Stimulated activated CD4-positive, alpha-beta T cell treated with anti-CD3 and anti-CD28 coated beads, TNF-alpha, amount 100 ng/mL, for 1 hour (primary cell): ENCODE data around the gene DSCAML1.

Experiments used
- DNase-seq, 3 donors: peaks; one replicate each; pipeline ENCODE4 v3.0.0-alpha.2; 2020; ENCODE audit warnings: low read depth in 3 of 3, low spot score in 1 of 3

The DSCAML1 gene

DNA sequence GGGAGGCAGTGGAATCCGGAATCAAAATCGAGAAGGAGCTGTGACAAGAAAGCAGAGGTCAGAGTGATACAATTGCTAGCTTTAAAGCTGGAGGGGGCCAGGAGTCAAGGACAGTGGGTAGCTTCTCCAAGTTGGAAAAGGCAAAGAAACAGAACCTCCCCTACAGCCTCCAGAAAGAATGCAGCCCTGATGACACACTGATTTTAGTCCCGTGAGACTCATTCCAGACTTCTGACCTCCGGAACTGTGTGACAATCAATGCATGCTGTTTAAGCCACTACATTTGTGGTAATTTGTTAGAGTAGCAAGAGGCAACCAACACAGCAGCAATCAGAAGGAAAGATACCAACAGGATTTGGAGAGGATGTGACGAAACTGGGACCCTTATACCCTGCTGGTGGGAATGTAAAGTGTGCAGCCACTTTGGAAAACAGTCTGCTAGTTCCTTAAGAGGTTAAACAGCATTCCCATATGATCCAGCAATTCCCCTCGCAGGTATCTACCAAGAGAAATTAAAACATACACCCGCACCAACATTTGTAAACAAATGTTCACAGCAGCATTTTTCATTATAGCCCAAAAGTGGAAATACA is 66.7 kb downstream of the DSCAML1 start:
- no peak for DNase-seq

DNA sequence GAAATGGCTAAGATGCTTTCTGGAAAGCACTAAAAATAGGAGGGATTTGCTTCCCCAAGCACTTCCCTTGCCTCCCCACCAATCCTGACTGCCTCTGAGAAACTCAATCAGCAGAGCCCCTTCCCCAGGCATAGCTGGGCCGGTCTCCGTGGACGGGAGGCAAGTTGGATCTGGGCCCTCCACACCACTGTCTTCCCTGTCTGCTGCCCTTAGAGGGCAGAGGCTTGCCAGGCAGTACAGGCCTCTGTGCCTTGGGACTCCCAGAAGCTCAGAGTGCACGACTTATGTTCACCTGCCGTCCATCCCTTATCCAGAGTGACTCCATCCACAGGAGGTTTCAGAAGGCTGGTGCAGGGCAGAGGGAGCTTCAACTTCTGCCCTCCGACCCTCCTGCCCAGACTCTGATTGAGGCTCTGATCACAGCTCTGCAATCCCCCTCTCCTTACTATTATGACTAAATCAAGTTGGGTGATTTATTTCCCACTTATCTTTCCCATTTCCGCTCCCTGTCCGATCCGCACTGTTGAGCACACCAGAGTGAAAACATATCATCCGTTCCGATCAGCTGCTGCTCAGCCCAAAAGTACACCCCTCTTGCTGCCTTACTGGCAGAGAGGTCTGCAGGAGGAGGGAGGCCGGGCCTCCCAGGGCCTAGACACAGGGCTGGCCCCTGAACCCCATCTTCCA is 71.8 kb downstream of the DSCAML1 start:
- no peak for DNase-seq

DNA sequence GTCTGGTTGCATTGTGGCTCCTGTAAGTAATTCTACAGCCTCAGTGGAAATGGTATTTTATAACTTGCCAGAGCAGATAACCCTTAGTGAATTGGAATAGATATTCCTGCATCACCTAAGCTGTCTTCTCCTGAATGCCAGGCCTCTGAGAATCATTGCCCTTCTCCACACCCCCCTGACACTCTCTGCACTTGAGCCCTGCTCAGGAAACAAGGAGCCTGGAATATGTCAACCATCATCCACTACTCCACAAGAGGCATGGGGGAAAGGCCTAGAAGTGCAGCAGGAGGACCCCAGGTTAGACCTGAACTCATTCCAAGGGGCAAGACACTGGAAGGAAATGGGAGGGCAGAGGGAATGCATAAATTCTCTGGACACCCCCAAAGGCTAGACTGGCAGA is 72.4 kb downstream of the DSCAML1 start:
- no peak for DNase-seq

DNA sequence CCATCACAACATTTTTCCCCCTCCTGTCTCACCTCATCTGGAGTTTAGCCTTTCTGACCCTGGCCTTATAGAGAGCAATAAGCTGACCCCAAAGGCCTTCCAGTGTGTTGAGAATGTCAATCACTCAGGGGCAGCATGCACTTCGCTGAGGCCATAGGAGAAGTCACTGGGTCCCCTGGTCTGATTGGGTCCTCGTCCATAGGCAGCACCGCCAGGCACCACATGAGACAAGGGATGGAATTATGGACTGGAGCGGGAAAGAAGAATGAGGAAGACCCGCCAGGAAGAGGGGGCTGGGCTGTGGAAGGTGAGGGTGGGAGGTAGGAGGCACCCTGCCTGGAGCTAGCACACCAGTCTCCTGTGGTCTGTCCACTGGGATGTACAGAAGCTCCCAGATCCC is 72.9 kb downstream of the DSCAML1 start:
- no peak for DNase-seq

DNA sequence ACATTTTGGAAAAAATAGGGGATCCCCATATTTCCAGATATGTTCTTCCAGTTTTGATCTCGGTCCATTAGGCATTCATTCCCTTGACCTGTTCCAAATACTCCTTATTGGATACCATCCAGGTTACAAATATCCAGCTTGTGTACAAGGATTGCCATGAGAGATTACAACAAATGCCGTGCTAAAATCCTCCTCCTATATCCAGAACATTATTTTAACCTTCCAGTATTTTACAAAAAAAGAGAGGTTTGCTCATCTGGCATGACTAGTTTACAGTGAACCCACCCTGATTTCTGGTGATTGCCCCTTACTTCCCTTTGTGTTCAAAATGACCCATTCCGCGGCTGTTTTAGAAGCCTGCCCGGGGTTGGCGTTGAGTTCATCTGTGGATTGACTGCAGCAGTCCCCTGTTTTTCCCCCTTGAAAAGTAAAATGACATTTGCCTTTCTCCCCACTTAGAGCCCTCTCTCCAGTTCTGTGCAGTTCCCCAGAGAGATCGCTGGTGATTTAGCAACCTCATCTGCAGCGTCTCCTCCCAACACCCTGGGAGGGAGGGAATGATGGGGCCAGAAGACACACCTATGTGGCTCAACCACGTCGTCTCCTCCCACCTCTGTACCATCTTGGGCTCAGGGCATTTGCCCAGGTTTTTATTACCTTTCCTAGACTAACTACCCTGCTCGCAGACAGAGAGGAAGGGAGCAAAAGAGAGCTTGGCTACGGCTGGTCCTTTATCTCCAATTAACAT is 73.6 kb downstream of the DSCAML1 start:
- no peak for DNase-seq

DNA sequence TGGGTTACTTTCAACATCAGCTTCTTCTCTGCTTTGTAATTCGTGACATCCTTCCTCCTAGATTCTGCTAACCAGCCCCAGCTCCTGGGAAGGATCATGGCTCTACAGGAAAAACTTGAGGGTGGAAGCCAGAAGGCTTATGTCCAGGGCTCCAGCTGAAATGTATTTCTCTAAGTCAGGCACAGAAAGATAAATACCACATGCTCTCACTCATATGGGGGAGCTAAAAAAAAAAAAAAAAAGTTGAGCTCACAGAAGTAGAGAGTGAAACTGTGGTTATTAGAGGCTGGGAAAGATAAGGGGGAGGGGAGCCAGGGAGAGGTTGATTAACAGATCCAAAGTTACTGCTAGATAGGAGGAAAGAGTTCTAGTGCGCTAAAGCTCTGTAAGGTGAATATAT is 74.9 kb downstream of the DSCAML1 start:
- no peak for DNase-seq

DNA sequence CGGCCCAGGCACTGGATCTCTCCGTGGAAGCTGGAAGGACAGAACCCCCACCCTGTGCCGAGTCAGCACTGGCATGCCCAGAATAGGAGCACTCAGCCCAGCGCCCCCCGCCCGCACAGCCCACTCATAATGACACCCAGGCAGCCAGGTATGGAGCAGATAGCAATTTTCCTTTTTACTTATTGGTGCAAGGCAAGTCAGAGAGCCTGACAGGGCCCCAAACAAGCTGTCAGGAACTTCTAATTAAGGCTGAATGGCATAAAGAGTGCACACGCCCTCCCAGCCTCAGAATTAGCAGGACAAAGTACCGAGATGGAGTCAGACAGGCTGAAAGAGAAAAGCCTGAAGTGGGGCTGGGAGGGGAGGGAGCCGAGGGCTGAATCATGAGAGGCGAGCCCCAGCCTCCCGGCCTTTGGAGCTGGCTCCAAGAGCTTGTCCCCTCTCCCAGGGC is 76.9 kb downstream of the DSCAML1 start:
- no peak for DNase-seq

DNA sequence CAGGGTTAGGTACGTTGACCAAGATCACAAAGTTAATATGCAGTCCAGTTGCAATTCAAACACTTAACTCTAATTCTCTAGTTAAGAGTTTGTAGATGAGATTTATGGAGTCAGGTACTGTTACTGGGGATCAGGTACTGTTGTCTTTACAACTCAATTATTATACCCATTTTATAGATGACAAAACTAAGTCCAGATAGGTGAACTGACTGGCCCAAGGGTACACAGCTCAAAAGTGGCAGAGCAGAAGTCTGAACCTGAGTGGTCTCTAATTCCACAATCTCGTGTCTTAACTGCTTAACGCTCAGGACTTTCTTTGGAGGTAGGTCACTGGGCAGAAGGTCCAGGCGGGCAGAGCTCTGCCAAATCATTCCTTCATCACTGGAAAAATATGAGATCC is 77.5 kb downstream of the DSCAML1 start:
- no peak for DNase-seq

DNA sequence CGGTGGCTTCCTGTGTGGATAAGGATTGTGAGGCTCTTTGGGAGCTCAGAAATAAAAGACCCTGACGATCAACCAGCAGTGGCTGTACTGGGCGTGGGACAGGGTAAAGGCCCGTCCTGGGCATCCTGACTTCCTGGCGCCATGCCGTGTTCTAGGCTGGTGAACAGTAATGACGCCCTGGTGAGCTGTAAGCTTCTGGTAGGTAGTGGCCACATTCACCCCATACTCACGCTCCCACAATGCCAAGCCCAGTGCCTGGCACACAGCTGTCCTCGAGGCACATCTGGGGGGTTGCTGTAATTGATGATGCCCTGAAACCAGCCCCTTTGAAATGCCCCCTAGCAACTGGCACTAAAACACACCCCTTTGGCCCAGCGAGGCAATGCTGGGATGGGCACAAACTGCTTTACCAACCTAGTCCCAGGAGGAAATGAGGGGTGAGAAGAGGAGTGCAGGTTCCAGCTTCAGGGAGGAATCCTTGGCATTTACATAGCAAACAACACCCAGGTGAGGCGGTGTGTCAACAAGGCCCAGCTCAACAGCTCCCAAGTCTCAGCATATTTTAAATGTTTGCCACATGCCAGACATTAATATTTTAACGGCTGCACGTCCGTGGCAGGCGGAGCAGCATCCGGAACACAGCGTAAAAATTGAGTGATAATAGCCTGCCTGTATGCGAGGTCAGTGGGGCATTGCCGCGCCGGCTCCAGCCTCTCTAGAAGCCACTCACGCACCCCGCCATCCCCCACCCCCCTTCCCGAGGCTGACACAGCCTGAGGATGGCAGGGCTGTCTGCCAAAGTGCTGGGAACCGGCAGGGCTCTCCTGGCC is 79.3 kb downstream of the DSCAML1 start:
- no peak for DNase-seq

DNA sequence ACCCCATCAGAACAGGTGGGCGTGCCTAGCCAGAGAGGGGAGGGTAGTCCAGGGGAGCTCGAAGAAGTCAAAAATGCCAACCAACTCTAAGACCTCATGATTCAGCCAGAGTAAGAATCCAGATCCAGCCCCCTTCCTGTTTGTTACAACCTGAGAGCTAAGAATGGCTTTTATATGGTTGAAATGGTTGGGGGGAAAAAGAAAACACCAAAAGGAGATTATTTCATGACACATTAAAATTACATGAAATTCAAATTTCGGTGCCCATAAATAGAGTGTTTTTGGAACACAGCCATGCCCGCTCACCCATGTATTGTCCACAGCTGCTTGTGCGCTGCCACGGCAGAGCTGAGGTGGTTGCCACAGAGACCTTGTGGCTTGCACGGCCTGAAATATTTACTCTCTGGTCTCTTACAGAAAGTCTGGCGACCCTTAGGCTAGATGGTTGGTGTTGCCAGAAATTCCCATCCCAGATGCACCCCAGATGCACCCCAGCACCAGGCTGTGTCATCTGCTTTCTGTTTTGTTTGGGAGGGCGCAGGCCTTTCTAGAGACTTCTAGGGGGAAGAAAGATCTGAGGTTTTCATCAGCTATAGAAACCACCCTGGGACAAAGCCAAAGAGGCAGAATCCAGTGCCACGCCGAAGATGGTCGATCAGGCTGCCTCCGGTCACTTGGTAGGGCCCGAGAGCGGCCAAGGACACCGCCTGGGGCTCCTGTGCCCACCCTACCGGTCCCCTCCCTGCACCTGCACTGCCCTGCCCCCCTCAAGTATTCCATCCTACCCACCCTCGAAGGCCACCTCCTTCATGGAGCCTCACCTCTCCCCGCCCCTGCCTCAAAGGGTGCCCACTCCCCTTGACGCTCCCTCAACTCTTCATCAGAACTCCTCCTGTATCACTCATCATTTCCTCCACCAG is 80.2 kb downstream of the DSCAML1 start:
- no peak for DNase-seq

DNA sequence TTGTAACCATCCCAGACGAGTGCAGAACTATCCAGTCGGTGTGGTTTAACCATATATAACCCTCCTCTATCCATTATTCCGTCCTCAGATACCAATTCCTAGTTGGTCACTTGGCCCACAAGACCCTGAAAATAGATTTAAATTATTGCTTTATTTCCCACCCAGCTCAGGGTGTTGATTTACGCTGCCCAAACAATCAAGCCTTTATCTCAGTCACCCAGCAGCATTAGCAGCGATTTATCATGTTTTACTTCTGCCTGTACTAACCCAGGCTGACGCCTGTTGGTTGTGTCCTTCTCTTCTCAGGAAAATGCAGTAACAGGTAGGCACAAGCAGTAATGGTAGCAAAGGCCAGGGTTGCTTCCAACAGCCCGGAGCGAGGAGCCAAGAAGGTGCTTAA is 81.2 kb downstream of the DSCAML1 start:
- no peak for DNase-seq

DNA sequence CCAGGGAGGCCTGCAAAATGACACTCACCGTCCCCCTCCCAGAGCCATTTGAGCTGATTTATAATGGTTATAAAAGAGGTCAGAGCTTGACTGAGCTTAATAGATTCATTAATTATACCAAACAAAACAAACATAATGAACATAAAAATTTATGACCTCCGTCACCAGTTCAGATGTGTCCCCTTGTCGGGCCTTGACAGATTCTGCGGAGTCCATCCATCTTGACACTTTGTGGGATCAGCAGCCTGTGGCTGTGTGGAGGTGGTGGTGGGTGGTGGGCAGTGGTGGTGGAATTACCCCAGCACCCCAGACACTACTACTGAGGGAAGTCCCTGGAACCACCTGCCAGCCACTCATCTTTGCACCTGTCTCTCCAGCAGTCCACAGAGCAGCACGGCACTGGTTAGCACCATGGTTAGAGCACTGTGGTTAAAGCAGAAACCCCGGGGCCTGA is 83.5 kb downstream of the DSCAML1 start:
- no peak for DNase-seq

DNA sequence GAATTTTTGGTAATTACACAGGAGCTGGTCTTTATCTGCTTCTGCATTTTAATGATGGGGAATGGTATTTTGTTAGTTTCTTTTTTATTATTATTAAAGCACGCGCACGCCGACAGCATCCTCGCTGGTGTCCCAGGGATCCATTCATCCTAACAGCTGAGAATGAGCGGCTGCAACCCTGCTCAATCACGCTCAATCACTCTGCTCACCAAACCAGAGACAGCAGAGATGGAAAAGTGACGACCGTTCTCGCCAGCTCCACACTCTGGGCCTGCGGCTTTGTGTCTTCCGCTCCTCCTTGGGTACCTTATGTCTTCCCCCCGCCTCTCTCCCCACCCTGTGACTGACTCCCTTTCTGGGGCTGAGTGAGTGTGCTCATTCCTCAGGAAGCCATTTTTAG is 84.5 kb downstream of the DSCAML1 start:
- no peak for DNase-seq

DNA sequence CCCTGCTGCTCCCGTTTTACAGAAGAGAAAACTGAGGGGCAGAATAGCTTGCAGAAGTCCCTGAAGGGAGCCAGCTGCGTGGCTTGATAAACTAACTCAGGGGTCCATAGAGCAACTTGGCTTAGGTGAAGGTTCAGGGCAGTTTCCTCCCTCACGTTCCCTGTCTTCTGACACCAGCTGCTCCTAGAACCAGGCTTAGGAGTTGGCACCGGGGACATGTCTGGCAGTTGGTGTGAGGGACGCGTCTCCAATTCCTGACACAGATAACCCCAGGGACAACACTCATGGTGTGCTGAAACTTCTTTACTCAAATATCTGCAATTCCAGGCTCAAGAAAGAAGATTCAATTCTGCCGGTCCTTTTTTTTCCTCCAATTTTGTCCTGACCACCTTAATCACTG is 85.7 kb downstream of the DSCAML1 start:
- no peak for DNase-seq

DNA sequence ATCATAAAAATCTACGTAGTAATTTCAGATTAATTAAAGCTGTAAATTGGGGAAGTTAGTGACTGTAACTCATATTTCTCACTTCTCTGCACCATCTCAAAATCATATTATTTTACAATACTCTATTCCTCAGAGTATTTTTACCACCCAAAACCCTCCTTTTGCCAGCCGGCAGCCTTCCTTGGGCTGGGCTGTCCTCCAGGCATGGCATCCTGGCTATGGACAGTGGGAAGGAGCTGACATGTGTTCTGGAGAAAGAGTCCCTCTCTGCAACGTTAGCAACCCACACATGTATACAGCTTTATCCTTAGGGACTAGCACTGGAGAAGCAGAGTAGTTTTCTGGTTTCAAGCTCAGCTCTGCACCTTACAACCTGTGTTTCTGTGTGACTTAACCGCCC is 86.8 kb downstream of the DSCAML1 start:
- no peak for DNase-seq

DNA sequence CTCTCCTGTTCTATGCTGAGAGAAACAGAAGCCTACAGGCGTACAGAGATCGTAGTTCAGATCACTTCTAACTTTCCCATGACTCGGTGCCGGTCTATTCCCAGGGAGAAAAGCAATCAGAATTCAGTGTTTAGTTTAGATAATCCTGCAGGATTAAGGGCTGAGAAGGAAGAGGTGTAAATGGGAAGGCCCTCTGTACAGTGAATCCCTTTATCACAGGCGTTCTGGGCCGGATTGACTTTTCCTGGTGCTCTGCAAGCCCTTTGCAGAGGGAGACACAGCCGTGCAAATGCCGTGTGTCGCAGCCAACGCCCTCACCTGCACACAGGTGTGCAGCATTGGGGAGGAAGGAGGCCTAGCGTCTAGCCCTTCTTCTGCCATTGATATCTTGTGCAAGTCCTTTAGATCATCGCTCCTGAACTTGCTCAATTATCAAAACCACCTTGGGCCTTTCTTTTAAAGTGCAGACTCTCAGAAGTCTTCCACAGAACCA is 90.6 kb downstream of the DSCAML1 start:
- DNase-seq: no peak

DNA sequence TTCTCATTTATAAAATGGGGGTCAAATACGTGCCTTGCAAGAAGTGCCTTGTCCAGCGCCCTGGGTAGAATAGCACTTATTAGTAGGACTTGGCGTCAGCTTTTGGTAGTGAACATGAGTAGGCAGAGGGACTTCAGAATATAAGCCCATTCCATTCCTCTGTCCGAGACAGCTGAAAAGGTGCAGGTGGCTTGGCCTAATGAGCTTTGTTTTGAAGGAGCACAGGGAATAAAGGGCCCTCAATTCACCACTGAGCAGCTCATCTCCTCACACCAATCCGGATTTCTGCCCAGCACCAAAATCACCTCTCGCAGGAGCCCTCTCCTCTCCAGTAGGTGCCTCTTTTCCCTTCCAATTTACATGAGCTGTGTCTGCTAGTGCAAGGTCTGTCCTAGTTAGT is 91.2 kb downstream of the DSCAML1 start:
- no peak for DNase-seq

DNA sequence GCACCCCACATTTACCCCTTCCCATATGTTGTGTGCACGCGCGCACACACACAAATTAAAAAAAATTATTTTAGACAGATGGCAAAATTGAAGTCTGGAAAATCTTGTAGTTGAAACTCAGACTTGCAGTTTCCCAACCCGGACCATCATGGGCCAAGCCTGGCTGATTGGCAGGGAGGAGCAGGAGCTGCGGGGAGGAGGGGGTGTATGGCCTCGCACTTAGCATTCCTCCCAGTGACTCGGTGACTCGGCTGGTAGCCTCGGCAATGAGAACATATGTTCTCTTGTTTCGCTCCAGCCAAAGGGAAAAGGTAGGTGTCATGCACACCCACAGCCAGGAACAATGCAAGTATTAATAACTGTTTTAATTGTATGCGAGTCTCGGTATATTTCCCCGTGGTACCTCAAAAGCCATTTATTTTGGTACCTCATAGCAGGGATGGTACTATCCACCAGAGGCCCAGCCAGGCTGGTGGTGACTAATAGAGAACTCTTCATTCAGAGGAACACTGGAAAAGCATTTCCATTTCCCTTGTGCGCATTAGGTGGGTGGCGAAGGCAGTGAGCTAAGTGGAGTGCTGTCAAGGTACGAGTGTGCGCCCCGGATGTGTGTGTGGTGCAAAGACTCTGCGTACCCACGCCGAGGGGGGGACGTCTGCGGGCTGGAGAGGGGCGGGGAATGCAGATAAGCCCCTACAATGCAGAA is 92.5 kb downstream of the DSCAML1 start:
- DNase-seq: no peak

DNA sequence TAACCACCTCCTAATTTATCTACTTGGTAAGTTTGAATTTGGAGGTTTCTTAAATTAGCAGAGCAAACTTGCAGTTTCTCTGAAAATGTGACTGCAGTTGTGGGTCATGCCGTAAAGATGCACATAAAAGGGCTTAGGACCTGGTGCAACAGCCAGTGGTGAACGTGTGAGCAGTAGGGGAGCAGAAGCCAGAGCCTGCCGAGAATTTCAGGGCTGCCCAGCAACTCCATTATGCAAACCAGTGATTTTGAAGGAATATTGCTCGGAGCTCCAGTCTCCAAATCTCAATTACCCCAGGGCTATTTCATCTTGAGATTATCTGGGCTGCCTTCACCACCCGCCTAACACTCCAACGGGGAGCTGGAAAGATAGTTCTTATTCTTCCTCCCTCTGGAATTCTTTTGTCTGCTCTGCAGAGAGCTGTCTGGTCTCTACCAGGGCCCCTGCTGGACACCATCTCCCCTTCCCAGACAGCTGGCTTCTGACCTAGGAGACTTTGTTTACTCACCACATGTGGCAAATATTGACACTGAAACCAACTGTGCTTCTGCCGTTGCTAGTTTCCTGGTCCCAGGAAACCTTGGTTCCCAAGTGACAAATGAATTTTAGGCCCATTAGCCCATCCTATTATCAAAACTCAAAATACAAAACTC is 93.9 kb downstream of the DSCAML1 start:
- no peak for DNase-seq
